K562 (cell line): Measurements from ENCODE around the gene REP15. TPM values are rescaled to one million over a fixed set of nuclear protein-coding genes. Genes with fewer than 3 reads are reported as not detected.

Source experiments
- DPF2 ChIP-seq: fragments of 450-650 bp; IDR thresholded peaks from 2 replicates; pipeline ENCODE4 v1.6.1; 2016
- KLF13 ChIP-seq: fragments of 450-650 bp; IDR thresholded peaks from 2 replicates; pipeline ENCODE4 v1.6.1; 2016; ENCODE audit warnings: missing genetic modification characterization, low read depth, mild to moderate bottlenecking, missing compliant biosample characterization, moderate library complexity, borderline replicate concordance
- MGA ChIP-seq: fragments of 450-650 bp; IDR thresholded peaks from 2 replicates; pipeline ENCODE4 v1.6.1; 2016; ENCODE audit warnings: mild to moderate bottlenecking, moderate library complexity
- MYC ChIP-seq, 2 experiments: fragments of 250-450 bp in 1 of 2; sonication (Bioruptor Pico) in 1 of 2; IDR thresholded peaks; 2 replicates each; pipeline versions ENCODE4 v1.5.1 to v1.6.1; 2012 to 2021; ENCODE audit warnings: low read depth in 2 of 2, borderline replicate concordance in 1 of 2, improper control_type of control experiment in 1 of 2, low read length in 1 of 2, mild to moderate bottlenecking in 1 of 2, moderate library complexity in 1 of 2
- SMAD1 ChIP-seq: fragments of 150-350 bp; IDR thresholded peaks from 2 replicates; pipeline ENCODE4 v1.6.1; 2014; ENCODE audit warnings: low read length, low read depth; ENCODE audit not compliant: partially characterized antibody
- UBTF ChIP-seq, 2 experiments: IDR thresholded peaks; 2 replicates each; pipeline ENCODE4 v1.6.1; 2012; ENCODE audit warnings: improper control_type of control experiment in 2 of 2, low read depth in 2 of 2, low read length in 2 of 2, borderline replicate concordance in 1 of 2
- ZC3H11A ChIP-seq: IDR thresholded peaks from 2 replicates; pipeline ENCODE4 v1.6.1; 2012; ENCODE audit warnings: low read depth, low read length, improper control_type of control experiment
- ZKSCAN8 ChIP-seq: fragments of 200-800 bp; sonication (Bioruptor generic); IDR thresholded peaks from 2 replicates; pipeline ENCODE4 v1.6.1; 2016; ENCODE audit warnings: missing genetic modification characterization, missing compliant biosample characterization
- ZNF511 ChIP-seq: sonication (generic); formaldehyde crosslinking; IDR thresholded peaks from 2 replicates; pipeline ENCODE4 v1.8.0; 2022; ENCODE audit warnings: mild to moderate bottlenecking, missing genetic modification reagents
- polyA plus RNA-seq, 8 experiments: library from polyadenylated mRNA; depleted of rRNA in 4 of 8; stranded (reverse) in 5 of 8; unstranded in 3 of 8; fragments of >200 nt; fragmentation: Nextera tagmentation in 2 of 8; fragmentation: Illumina TruSeq in 1 of 8; extraction: Ambion mirVana in 2 of 8; extraction: Trizol in 1 of 8; gene quantifications; 2 replicates each; pipeline versions ENCODE4 v1.2.1 to v1.2.3, GENCODE V29; 2011 to 2014; ENCODE audit warnings: inconsistent platforms in 1 of 8, missing spikeins in 1 of 8
- total RNA-seq, 7 experiments: library from RNA; depleted of rRNA in 6 of 7; stranded (reverse); fragments of >200 nt in 6 of 7; fragmentation: Illumina TruSeq in 2 of 7; extraction: Trizol in 2 of 7; gene quantifications; 2 replicates each; pipeline versions ENCODE4 v1.2.1 to v1.2.3, GENCODE V29; 2011 to 2021; ENCODE audit warnings: low replicate concordance in 1 of 7

REP15 gene
- total and polyA plus RNA-seq, 9 of the 15 experiments (the other 6 are each of a cell fraction or from before 2014, with no cell fraction given): not detected

- TF ChIP-seq MYC (IDR thresholded peaks at IDR 0.05; ENCODE audit: low read depth, low read length) (no peak), MYC (CRISPR knock-in tag; IDR thresholded peaks at IDR 0.05; ENCODE audit: borderline replicate concordance, low read depth) (no peak), UBTF (IDR thresholded peaks at IDR 0.05; ENCODE audit: borderline replicate concordance in 1 of 2, low read depth in 2 of 2, low read length in 2 of 2) (no peak), ZC3H11A (no peak), ZNF511 (CRISPR knock-in tag) (no peak), DPF2 (no peak), ZKSCAN8 (CRISPR knock-in tag) (no peak), SMAD1 (no peak), KLF13 (tag) (no peak), MGA (no peak)
Measured at GRCh38 chr12:27666510-27666909, 29.7 kb upstream of the REP15 start (continued).
